GM23338 (cell line): Measurements from ENCODE around the gene TIMP3.

Source experiments
- CREB1 ChIP-seq: fragments of 250-450 bp; sonication (Bioruptor Pico); IDR thresholded peaks from 2 replicates; pipeline ENCODE4 v1.5.0; 2020; ENCODE audit warnings: low read depth, mild to moderate bottlenecking, moderate library complexity
- EZH2 ChIP-seq: fragments of 200-600 bp; sonication (generic); IDR thresholded peaks from one replicate; pipeline ENCODE4 v1.8.0; 2017; ENCODE audit warnings: antibody characterized with exemption, mild to moderate bottlenecking, low read depth; ENCODE audit not compliant: unreplicated experiment
- EZH2phosphoT487 ChIP-seq: fragments of 200-600 bp; sonication (generic); IDR thresholded peaks from one replicate; pipeline ENCODE4 v1.8.1; 2018; ENCODE audit warnings: antibody characterized with exemption; ENCODE audit not compliant: unreplicated experiment
- NANOG ChIP-seq: IDR thresholded peaks from 2 replicates; pipeline ENCODE4 v1.6.1; 2016; ENCODE audit warnings: antibody characterized with exemption, borderline replicate concordance
- STAT1 ChIP-seq: IDR thresholded peaks from one replicate; pipeline ENCODE4 v1.6.1; 2016; ENCODE audit warnings: antibody characterized with exemption; ENCODE audit not compliant: unreplicated experiment
- TF ChIP-seq, protein P1 (sequence below), 2 experiments: fragments of 200-600 bp in 1 of 2; sonication (generic) in 1 of 2; conservative IDR thresholded peaks; 2 replicates each; pipeline versions ENCODE4 v1.5.1 to v1.6.1; 2016 to 2017; ENCODE audit warnings: antibody characterized with exemption in 2 of 2, low read depth in 2 of 2, mild to moderate bottlenecking in 2 of 2, moderate library complexity in 1 of 2
- TF ChIP-seq, protein P2 (sequence below): IDR thresholded peaks from 2 replicates; pipeline ENCODE4 v1.6.1; 2016; ENCODE audit warnings: antibody characterized with exemption
- TF ChIP-seq, protein P3 (sequence below): IDR thresholded peaks from one replicate; pipeline ENCODE4 v1.6.1; 2018; ENCODE audit warnings: antibody characterized with exemption; ENCODE audit not compliant: unreplicated experiment

DNA sequence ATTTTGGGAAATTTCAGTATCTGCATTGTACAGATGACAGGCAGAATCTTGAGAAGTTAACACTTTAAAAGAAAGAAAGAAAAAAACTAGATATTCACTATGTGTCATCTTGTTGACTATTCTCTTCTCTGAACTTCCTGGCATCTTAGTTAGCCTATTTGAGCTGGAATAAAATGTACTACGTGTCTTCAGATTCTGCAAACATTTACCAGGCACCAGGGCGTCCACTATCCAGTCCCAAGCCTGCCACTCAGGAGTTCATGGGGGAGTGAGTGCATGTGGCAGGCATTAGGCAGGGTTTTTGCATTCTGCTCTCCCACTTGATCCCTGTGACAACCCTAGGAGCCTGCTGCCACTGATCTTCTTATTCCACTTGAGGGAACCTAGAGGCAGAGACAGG, 25.0 kb downstream of the TIMP3 start:
- TF ChIP-seq EZH2 (no peak), EZH2phosphoT487 (no peak), CREB1 (CRISPR knock-in tag) (no peak), STAT1 (no peak), NANOG (no peak)
- TF ChIP-seq, protein P1, sequence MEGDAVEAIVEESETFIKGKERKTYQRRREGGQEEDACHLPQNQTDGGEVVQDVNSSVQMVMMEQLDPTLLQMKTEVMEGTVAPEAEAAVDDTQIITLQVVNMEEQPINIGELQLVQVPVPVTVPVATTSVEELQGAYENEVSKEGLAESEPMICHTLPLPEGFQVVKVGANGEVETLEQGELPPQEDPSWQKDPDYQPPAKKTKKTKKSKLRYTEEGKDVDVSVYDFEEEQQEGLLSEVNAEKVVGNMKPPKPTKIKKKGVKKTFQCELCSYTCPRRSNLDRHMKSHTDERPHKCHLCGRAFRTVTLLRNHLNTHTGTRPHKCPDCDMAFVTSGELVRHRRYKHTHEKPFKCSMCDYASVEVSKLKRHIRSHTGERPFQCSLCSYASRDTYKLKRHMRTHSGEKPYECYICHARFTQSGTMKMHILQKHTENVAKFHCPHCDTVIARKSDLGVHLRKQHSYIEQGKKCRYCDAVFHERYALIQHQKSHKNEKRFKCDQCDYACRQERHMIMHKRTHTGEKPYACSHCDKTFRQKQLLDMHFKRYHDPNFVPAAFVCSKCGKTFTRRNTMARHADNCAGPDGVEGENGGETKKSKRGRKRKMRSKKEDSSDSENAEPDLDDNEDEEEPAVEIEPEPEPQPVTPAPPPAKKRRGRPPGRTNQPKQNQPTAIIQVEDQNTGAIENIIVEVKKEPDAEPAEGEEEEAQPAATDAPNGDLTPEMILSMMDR (conservative IDR thresholded peaks at IDR 0.05; ENCODE audit: low read depth in 2 of 2): no peak
- TF ChIP-seq, protein P2, sequence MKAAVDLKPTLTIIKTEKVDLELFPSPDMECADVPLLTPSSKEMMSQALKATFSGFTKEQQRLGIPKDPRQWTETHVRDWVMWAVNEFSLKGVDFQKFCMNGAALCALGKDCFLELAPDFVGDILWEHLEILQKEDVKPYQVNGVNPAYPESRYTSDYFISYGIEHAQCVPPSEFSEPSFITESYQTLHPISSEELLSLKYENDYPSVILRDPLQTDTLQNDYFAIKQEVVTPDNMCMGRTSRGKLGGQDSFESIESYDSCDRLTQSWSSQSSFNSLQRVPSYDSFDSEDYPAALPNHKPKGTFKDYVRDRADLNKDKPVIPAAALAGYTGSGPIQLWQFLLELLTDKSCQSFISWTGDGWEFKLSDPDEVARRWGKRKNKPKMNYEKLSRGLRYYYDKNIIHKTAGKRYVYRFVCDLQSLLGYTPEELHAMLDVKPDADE: no peak
- TF ChIP-seq, protein P3, sequence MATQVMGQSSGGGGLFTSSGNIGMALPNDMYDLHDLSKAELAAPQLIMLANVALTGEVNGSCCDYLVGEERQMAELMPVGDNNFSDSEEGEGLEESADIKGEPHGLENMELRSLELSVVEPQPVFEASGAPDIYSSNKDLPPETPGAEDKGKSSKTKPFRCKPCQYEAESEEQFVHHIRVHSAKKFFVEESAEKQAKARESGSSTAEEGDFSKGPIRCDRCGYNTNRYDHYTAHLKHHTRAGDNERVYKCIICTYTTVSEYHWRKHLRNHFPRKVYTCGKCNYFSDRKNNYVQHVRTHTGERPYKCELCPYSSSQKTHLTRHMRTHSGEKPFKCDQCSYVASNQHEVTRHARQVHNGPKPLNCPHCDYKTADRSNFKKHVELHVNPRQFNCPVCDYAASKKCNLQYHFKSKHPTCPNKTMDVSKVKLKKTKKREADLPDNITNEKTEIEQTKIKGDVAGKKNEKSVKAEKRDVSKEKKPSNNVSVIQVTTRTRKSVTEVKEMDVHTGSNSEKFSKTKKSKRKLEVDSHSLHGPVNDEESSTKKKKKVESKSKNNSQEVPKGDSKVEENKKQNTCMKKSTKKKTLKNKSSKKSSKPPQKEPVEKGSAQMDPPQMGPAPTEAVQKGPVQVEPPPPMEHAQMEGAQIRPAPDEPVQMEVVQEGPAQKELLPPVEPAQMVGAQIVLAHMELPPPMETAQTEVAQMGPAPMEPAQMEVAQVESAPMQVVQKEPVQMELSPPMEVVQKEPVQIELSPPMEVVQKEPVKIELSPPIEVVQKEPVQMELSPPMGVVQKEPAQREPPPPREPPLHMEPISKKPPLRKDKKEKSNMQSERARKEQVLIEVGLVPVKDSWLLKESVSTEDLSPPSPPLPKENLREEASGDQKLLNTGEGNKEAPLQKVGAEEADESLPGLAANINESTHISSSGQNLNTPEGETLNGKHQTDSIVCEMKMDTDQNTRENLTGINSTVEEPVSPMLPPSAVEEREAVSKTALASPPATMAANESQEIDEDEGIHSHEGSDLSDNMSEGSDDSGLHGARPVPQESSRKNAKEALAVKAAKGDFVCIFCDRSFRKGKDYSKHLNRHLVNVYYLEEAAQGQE: no peak
